Activated CD4-positive, alpha-beta memory T cell treated with anti-CD3 and anti-CD28 coated beads for 36 hours (primary cell): ENCODE results near the gene KAT7. TPM values are rescaled to one million over a fixed set of nuclear protein-coding genes. Genes with fewer than 3 reads are reported as not detected.

ENCODE experiments used
- CTCF ChIA-PET: fragments of 350-600 bp; sonication (Branson Sonifier 250); formaldehyde crosslinking; loops from one replicate; lab custom pipeline; 2021; ENCODE audit warnings: antibody characterized with exemption, inconsistent platforms; lab: Charles Lee
- POLR2A ChIA-PET: fragments of 350-600 bp; sonication (Branson Sonifier 250); formaldehyde crosslinking; loops from one replicate; lab custom pipeline; 2021; ENCODE audit warnings: antibody characterized with exemption; lab: Charles Lee
- DNase-seq: peaks from one replicate; pipeline ENCODE4 v3.0.0-alpha.2; 2020
- H3K27ac Mint-ChIP-seq: one replicate; pipeline ENCODE4 v1.8.0; 2021; ENCODE audit warnings: mixed read lengths
- H3K27me3 Mint-ChIP-seq: one replicate; pipeline ENCODE4 v1.8.0; 2021; ENCODE audit warnings: mixed read lengths
- H3K36me3 Mint-ChIP-seq: one replicate; pipeline ENCODE4 v1.8.0; 2021; ENCODE audit warnings: mixed read lengths
- H3K4me1 Mint-ChIP-seq: one replicate; pipeline ENCODE4 v1.8.0; 2021; ENCODE audit warnings: low read depth, mixed read lengths
- H3K4me3 Mint-ChIP-seq: one replicate; pipeline ENCODE4 v1.8.0; 2021; ENCODE audit warnings: mild to moderate bottlenecking, mixed read lengths
- H3K9me3 Mint-ChIP-seq: one replicate; pipeline ENCODE4 v1.8.0; 2021; ENCODE audit warnings: mixed read lengths
- intact Hi-C: fragments of 100-400 bp; cut with micrococcal nuclease; formaldehyde crosslinking; loops from one replicate; pipeline ENCODE4 v1.15.1; 2023
- total RNA-seq, 2 experiments: library from RNA; stranded (reverse); gene quantifications; one replicate each; pipeline ENCODE4 v1.2.3, GENCODE V29; 2021

Gene KAT7
- total RNA-seq, 2 experiments from 2014 or later: 60.5 to 65.8 TPM

DNA sequence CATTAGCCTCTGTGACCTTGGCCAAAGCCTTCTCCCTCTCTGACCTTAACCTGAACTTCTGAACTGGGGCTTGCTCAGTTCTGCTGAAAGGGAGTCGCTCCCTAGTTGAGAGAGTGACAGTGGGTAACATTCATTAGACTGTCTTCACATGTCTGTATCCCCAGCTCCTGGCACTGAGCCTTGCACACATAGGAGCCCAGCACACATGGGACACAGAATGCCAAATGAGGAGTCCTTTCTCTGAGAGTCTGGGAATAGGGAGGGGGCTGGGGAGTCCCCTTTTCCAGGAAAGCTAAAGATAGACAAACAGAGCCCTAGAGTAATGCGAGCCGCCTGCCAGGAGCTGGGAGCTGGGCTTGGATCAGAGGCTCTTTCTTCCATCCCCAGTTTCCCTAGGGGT is 56.8 kb downstream of the KAT7 start:
- ChIA-PET POLR2A (no interaction called here), CTCF (interaction anchor here (0.6 to 1.7 kb wide), 3 partner anchors 150 to 289 kb away, joined by 3 to 6 read pairs (median 4); partner anchors contain the start of gene DLX3)
- Mint-ChIP-seq H3K4me1 (peaks cover 12% of the 10 kb centered on the region), H3K9me3 (no peaks in the 10 kb centered on the region), H3K4me3 (no peak overlapping the region), H3K36me3 (peaks cover 2% of the 10 kb centered on the region), H3K27me3 (no peaks in the 10 kb centered on the region), H3K27ac (peak overlapping the region; percentile 23)
- intact Hi-C loops: no loop called here
- DNase-seq: no peak

DNA sequence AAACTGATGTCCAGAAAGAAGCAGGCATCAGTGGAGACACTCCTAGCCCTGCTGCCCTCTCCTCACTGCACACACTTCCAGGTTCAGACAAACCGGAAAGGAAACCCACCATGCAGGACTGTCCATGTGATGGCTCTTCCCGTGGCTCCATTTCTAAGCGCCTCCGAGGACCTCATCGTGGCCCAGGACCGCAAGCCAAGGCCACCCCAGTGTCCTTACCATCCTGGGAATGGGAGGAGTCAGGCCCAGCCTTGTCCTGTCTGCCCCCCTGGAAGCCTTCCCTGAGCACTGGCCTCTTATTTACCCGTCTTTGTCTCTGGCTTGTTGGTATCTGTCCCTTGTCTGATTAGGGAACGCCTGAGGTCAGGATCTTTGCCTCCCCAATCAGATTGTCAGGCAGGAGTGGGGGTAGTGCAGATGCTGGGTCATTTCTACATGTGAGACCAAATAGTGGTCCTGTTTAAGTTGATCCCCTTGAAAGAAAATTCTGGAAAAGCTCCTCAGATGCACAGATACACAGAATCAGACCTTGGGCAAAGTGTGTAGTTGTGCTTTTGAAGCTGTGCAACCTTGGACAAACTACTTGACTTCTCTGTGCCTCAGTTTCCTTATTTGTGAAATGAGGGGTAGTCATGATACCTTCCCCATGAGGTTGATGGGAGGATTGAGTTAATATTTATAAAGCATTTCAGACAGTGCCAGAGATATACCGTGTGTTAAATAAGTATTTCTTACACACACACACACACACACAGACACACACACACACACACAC is 58.6 kb downstream of the KAT7 start:
- no peaks in the 10 kb centered on the region for H3K9me3 Mint-ChIP-seq
- intact Hi-C loops: no loop called here
- H3K4me1 Mint-ChIP-seq: peaks cover 20% of the 10 kb centered on the region
- peaks cover 2% of the 10 kb centered on the region for H3K36me3 Mint-ChIP-seq
- ChIA-PET POLR2A (no interaction called here), CTCF (interaction anchor here (0.9 to 1.3 kb wide), 2 partner anchors 132 to 151 kb away, joined by 3 to 5 read pairs; no protein-coding TSS in a partner anchor)
- no peaks in the 10 kb centered on the region for H3K27me3 Mint-ChIP-seq
- no peak overlapping the region for H3K4me3 Mint-ChIP-seq
- no peak for DNase-seq
- no peak overlapping the region for H3K27ac Mint-ChIP-seq

GRCh38 chr17:49848019-49848473 is 59.6 kb downstream of the KAT7 start, which contains the start of gene TAC4:
Gene TAC4, minus strand, starts transcription at chr17:49848069. Its CDS starts 52 bp downstream, at chr17:49848017.
- no peaks in the 10 kb centered on the region for H3K9me3 Mint-ChIP-seq
- no peaks in the 10 kb centered on the region for H3K27me3 Mint-ChIP-seq
- no peak within 1 kb of the TSS for H3K27ac Mint-ChIP-seq
- ChIA-PET CTCF (interaction anchor here (0.9 to 1.3 kb wide), 3 partner anchors 133 to 291 kb away, joined by 3 to 5 read pairs (median 4); no protein-coding TSS in a partner anchor), POLR2A (no interaction called here)
- no peak for DNase-seq
- intact Hi-C loops: no loop called here
- H3K4me3 Mint-ChIP-seq: no peak within 1 kb of the TSS
- peaks cover 22% of the 10 kb centered on the region for H3K4me1 Mint-ChIP-seq
- peaks cover 2% of the 10 kb centered on the region for H3K36me3 Mint-ChIP-seq

- POLR2A ChIA-PET: no interaction called here
- intact Hi-C loops: no loop called here
- no peak overlapping the region for H3K27ac Mint-ChIP-seq
These were observed 60.3 kb downstream of the KAT7 start for GRCh38 chr17:49848739-49849138.

DNA sequence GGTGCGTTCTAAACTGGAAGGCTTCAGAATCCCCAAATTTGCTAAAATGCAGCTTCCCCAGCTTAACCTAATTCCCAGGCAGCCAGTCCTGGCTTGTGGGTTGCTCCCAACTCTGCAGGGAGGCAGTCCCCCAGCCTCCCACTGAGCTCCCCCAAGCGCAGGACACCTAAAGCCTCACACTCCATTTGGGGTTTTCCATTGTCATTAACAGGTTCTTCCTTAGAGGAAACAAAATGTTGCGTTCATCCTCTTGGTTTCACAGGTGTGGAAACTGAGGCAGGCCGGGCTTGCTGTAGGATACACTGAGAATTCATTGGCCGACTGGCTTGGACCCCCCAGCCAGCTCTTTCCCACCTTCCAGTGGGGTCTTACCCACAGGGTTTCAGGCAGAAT is 61.7 kb downstream of the KAT7 start:
- Mint-ChIP-seq H3K27me3 (no peaks in the 10 kb centered on the region), H3K36me3 (peaks cover 2% of the 10 kb centered on the region), H3K9me3 (no peaks in the 10 kb centered on the region), H3K4me1 (peaks cover 14% of the 10 kb centered on the region), H3K27ac (no peak overlapping the region), H3K4me3 (peak overlapping the region; percentile 79)
- CTCF ChIA-PET: interaction anchor here (0.6 to 6.2 kb wide), 6 partner anchors 10 to 443 kb away, joined by 3 to 47 read pairs (median 4); no protein-coding TSS in a partner anchor
- intact Hi-C loops: loop anchor here (2.0 to 5.0 kb wide), 2 partner anchors 153 to 283 kb away; no protein-coding TSS in a partner anchor
- POLR2A ChIA-PET: interaction anchor here (0.6 kb wide), 1 partner anchor 242 kb away, joined by 3 read pairs; no protein-coding TSS in a partner anchor
- no peak for DNase-seq

More at GRCh38 chr17:49848739-49849138, 60.3 kb downstream of the KAT7 start:
- no peaks in the 10 kb centered on the region for H3K9me3 Mint-ChIP-seq
- CTCF ChIA-PET: interaction anchor here (1.1 to 6.2 kb wide), 2 partner anchors 149 to 292 kb away, joined by 4 to 47 read pairs; no protein-coding TSS in a partner anchor
- H3K27me3 Mint-ChIP-seq: no peaks in the 10 kb centered on the region
- H3K4me1 Mint-ChIP-seq: peaks cover 22% of the 10 kb centered on the region
- no peak for DNase-seq
- H3K36me3 Mint-ChIP-seq: peaks cover 2% of the 10 kb centered on the region
- H3K4me3 Mint-ChIP-seq: no peak overlapping the region

GRCh38 chr17:49850772-49851386 is 62.4 kb downstream of the KAT7 start:
- intact Hi-C loops: loop anchor here (1.0 to 5.0 kb wide), 3 partner anchors 143 to 284 kb away; no protein-coding TSS in a partner anchor
- ChIA-PET POLR2A (interaction anchor here (1.0 kb wide), 1 partner anchor 144 kb away, joined by 3 read pairs; the partner anchor contains the start of gene SLC35B1), CTCF (interaction anchor here (0.6 to 6.2 kb wide), 16 partner anchors 9 to 295 kb away, joined by 3 to 47 read pairs (median 5); partner anchors contain the start of gene KAT7)
- no peaks in the 10 kb centered on the region for H3K9me3 Mint-ChIP-seq
- peak; percentile 25 for DNase-seq
- peaks cover 9% of the 10 kb centered on the region for H3K4me1 Mint-ChIP-seq
- H3K36me3 Mint-ChIP-seq: peaks cover 2% of the 10 kb centered on the region
- H3K27ac Mint-ChIP-seq: peak overlapping the region; percentile 32
- H3K4me3 Mint-ChIP-seq: peak overlapping the region; percentile 79
- no peaks in the 10 kb centered on the region for H3K27me3 Mint-ChIP-seq

- intact Hi-C loops: loop anchor here (1.0 to 5.0 kb wide), 3 partner anchors 143 to 284 kb away; no protein-coding TSS in a partner anchor
- Mint-ChIP-seq H3K4me1 (peaks cover 9% of the 10 kb centered on the region), H3K27ac (peak overlapping the region; percentile 73), H3K36me3 (peaks cover 2% of the 10 kb centered on the region), H3K27me3 (no peaks in the 10 kb centered on the region), H3K9me3 (no peaks in the 10 kb centered on the region), H3K4me3 (peak overlapping the region; percentile 76)
- DNase-seq: peak; percentile 76
- POLR2A ChIA-PET: interaction anchor here (1.0 kb wide), 1 partner anchor 144 kb away, joined by 3 read pairs; the partner anchor contains the start of gene SLC35B1
- CTCF ChIA-PET: interaction anchor here (0.6 to 6.2 kb wide), 24 partner anchors 9 to 451 kb away, joined by 3 to 47 read pairs (median 4); partner anchors contain the start of gene KAT7
These were observed 63.2 kb downstream of the KAT7 start for GRCh38 chr17:49851387-49852291.

- POLR2A ChIA-PET: no interaction called here
- Mint-ChIP-seq H3K4me3 (no peak overlapping the region), H3K9me3 (no peaks in the 10 kb centered on the region), H3K27me3 (no peaks in the 10 kb centered on the region), H3K36me3 (no peaks in the 10 kb centered on the region), H3K4me1 (peaks cover 9% of the 10 kb centered on the region), H3K27ac (no peak overlapping the region)
- CTCF ChIA-PET: interaction anchor here (1.0 to 6.2 kb wide), 7 partner anchors 27 to 297 kb away, joined by 3 to 47 read pairs (median 4); partner anchors contain the start of gene SLC35B1
- intact Hi-C loops: loop anchor here (5.0 kb wide), 1 partner anchor 286 kb away; no protein-coding TSS in a partner anchor
- no peak for DNase-seq
These were observed 65.1 kb downstream of the KAT7 start for GRCh38 chr17:49853470-49854015.

- no peaks in the 10 kb centered on the region for H3K9me3 Mint-ChIP-seq
- peaks cover 9% of the 10 kb centered on the region for H3K4me1 Mint-ChIP-seq
- no peaks in the 10 kb centered on the region for H3K27me3 Mint-ChIP-seq
- intact Hi-C loops: loop anchor here (5.0 kb wide), 1 partner anchor 287 kb away; no protein-coding TSS in a partner anchor
- H3K27ac Mint-ChIP-seq: no peak overlapping the region
- H3K4me3 Mint-ChIP-seq: no peak overlapping the region
- ChIA-PET CTCF (interaction anchor here (1.0 to 6.2 kb wide), 5 partner anchors 27 to 298 kb away, joined by 3 to 47 read pairs (median 4); partner anchors contain the start of gene SLC35B1), POLR2A (no interaction called here)
- no peak for DNase-seq
- no peaks in the 10 kb centered on the region for H3K36me3 Mint-ChIP-seq
These were observed 65.6 kb downstream of the KAT7 start for GRCh38 chr17:49854126-49854525.

GRCh38 chr17:49858796-49859195 is 70.3 kb downstream of the KAT7 start:
- no peak overlapping the region for H3K4me3 Mint-ChIP-seq
- H3K27ac Mint-ChIP-seq: no peak overlapping the region
- ChIA-PET POLR2A (no interaction called here), CTCF (interaction anchor here (9.6 kb wide), 1 partner anchor 138 kb away, joined by 222 read pairs; the partner anchor contains the start of gene DLX3)
- no peak for DNase-seq
- H3K36me3 Mint-ChIP-seq: no peaks in the 10 kb centered on the region
- H3K9me3 Mint-ChIP-seq: no peaks in the 10 kb centered on the region
- H3K4me1 Mint-ChIP-seq: peaks cover 4% of the 10 kb centered on the region
- H3K27me3 Mint-ChIP-seq: peaks cover 9% of the 10 kb centered on the region
- intact Hi-C loops: no loop called here
